CD4-positive, CD25-positive, alpha-beta regulatory T cell (primary cell): ENCODE results near the gene TAF1B. TPM values are rescaled to one million over a fixed set of nuclear protein-coding genes. Genes with fewer than 3 reads are reported as not detected.

ENCODE experiments used
- ATAC-seq, 2 donors: fragments of 150-1000 bp; cut with Tn5 transposase; one replicate each; pipeline ENCODE4 v1.10.0; 2021; ENCODE audit warnings: low read depth in 2 of 2, moderate number of reproducible peaks in 2 of 2, moderate library complexity in 1 of 2
- DNase-seq, 3 donors: peaks; one replicate each; pipeline versions ENCODE4 v3.0.0 to v3.0.0-alpha.2; 2012 to 2022; ENCODE audit warnings: mixed read lengths in 1 of 3
- H3K27ac ChIP-seq: one replicate; pipeline ENCODE4 v1.7.0; 2013; ENCODE audit warnings: mild to moderate bottlenecking, low read length; ENCODE audit not compliant: insufficient read depth, poor library complexity, severe bottlenecking
- H3K27me3 ChIP-seq: one replicate; pipeline ENCODE4 v1.7.0; 2013; ENCODE audit warnings: low read length; ENCODE audit not compliant: control insufficient read depth, insufficient read depth
- H3K36me3 ChIP-seq: one replicate; pipeline ENCODE4 v1.7.0; 2013; ENCODE audit warnings: mild to moderate bottlenecking, low read length, moderate library complexity; ENCODE audit not compliant: control insufficient read depth, insufficient read depth
- H3K4me1 ChIP-seq: 2 replicates; pipeline ENCODE4 v1.7.0; 2013; ENCODE audit warnings: mild to moderate bottlenecking, low read length; ENCODE audit not compliant: insufficient read depth, control insufficient read depth, poor library complexity, severe bottlenecking
- H3K4me3 ChIP-seq: one replicate; pipeline ENCODE4 v1.7.0; 2013; ENCODE audit warnings: low read depth, mild to moderate bottlenecking, low read length, moderate library complexity
- H3K9me3 ChIP-seq, 2 experiments: 1 replicate in 1 of 2; 2 replicates in 1 of 2; pipeline ENCODE4 v1.7.0; 2013; ENCODE audit warnings: low read length in 2 of 2, mild to moderate bottlenecking in 1 of 2, moderate library complexity in 1 of 2; ENCODE audit not compliant: control insufficient read depth in 2 of 2
- H3K27ac Mint-ChIP-seq, 3 donors: one replicate each; pipeline ENCODE4 v1.8.0; 2020 to 2022; ENCODE audit warnings: mild to moderate bottlenecking in 3 of 3, mixed read lengths in 3 of 3, moderate library complexity in 2 of 3
- H3K27me3 Mint-ChIP-seq: one replicate; pipeline ENCODE4 v1.8.0; 2022; ENCODE audit warnings: mild to moderate bottlenecking, mixed read lengths
- H3K36me3 Mint-ChIP-seq: one replicate; pipeline ENCODE4 v1.8.0; 2020; ENCODE audit warnings: mixed read lengths
- H3K4me1 Mint-ChIP-seq, 4 donors: one replicate each; pipeline ENCODE4 v1.8.0; 2020 to 2022; ENCODE audit warnings: mixed read lengths in 4 of 4, mild to moderate bottlenecking in 1 of 4
- H3K4me3 Mint-ChIP-seq, 4 donors: one replicate each; pipeline ENCODE4 v1.8.0; 2020 to 2022; ENCODE audit warnings: mild to moderate bottlenecking in 4 of 4, mixed read lengths in 4 of 4, moderate library complexity in 3 of 4
- H3K9me3 Mint-ChIP-seq, 7 donors: one replicate each; pipeline ENCODE4 v1.8.0; 2020 to 2022; ENCODE audit warnings: mixed read lengths in 7 of 7, mild to moderate bottlenecking in 3 of 7, moderate library complexity in 2 of 7
- polyA plus RNA-seq, 4 donors: library from polyadenylated mRNA; unstranded; fragments of 300-500 nt; fragmentation: Illumina TruSeq; gene quantifications; one replicate each; pipeline ENCODE4 v1.2.3, GENCODE V29; 2021
- total RNA-seq: library from RNA; stranded (reverse); gene quantifications from one replicate; pipeline ENCODE4 v1.2.3, GENCODE V29; 2022

TAF1B gene
- total and polyA plus RNA-seq, 5 donors from 2014 or later, result 9.1 to 23.9 (median 12.0) TPM

DNA sequence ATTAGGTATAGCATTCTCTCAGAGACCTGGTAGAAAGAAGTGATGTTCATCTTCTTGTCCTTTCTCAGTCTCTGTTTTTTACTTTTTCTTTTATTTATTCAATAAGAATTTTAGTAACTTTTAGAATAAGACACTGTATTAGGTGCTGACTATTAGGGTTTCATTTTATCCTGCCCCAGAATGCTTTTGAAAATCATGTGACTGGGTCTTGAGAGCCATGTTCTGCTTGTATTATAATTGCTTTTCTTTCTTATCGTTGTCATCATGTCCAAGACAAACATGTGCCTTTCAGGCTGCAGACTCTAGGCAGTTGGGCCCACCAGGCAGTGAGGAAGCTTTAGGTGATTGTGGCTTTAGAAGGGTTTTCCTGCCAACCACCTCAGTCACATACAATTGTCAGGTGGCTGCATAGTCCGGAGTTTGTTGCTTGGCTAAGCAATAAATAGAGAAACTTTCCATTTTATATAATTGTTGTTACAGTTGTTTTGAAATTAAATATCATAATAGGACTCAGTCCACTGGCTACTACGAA is 123.3 kb downstream of the TAF1B start:
- no peak for DNase-seq
- Mint-ChIP-seq H3K27ac (no peak overlapping the region), H3K4me3 (no peak overlapping the region), H3K9me3 (no peaks in the 10 kb centered on the region), H3K36me3 (no peaks in the 10 kb centered on the region), H3K27me3 (no peaks in the 10 kb centered on the region), H3K4me1 (peaks cover 6 to 14% (median 9%) of the 10 kb centered on the region in 4 donors)
- H3K36me3 ChIP-seq, result no peaks in the 10 kb centered on the region
- H3K27me3 ChIP-seq, result no peaks in the 10 kb centered on the region
- H3K27ac ChIP-seq, result no peak overlapping the region
- H3K9me3 ChIP-seq, result no peaks in the 10 kb centered on the region
- H3K4me1 ChIP-seq, result no peaks in the 10 kb centered on the region
- no peak for ATAC-seq
- H3K4me3 ChIP-seq, result no peak overlapping the region

DNA sequence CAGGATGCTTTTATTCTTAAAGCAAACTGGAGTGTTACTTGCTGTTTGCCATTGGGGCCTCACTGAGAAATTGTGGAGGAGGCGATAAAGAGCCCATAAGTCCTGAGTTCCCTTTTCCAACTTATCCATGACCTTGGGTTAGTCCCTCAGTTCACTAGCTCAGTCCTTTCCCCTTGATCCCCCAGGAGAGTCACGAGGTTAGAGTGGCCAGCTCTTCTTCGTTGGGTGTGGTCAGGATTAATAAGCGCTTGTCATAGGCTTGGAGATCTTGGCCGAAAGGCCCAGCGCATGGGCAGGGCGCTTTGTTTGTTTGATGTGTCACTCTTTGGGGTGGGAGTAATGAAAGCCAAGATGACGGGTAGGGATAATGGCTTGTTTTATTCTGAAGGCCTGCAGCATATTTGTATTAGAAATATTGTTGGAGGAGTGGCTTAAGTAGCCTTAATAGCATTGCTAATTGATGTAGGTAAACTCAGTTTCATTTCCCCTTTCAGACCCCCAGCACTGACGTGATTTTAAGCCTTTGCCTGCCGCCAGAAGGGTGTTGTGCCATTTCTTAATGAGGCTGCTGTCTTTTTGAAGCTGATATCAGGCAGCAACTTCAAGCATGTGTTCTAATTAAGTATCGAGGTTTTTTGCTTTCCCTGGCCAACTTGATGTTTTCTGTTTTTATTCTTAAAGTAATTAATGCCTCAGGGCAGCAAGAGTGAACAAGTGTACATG is 123.9 kb downstream of the TAF1B start:
- Mint-ChIP-seq H3K9me3 (no peaks in the 10 kb centered on the region), H3K27me3 (no peaks in the 10 kb centered on the region), H3K4me3 (no peak overlapping the region), H3K36me3 (no peaks in the 10 kb centered on the region), H3K4me1 (peaks cover 6 to 14% (median 9%) of the 10 kb centered on the region in 4 donors), H3K27ac (no peak overlapping the region)
- Histone ChIP-seq H3K4me3 (no peak overlapping the region), H3K27ac (no peak overlapping the region), H3K36me3 (no peaks in the 10 kb centered on the region), H3K4me1 (no peaks in the 10 kb centered on the region), H3K9me3 (no peaks in the 10 kb centered on the region), H3K27me3 (no peaks in the 10 kb centered on the region)
- ATAC-seq (no peak), DNase-seq (no peak)

DNA sequence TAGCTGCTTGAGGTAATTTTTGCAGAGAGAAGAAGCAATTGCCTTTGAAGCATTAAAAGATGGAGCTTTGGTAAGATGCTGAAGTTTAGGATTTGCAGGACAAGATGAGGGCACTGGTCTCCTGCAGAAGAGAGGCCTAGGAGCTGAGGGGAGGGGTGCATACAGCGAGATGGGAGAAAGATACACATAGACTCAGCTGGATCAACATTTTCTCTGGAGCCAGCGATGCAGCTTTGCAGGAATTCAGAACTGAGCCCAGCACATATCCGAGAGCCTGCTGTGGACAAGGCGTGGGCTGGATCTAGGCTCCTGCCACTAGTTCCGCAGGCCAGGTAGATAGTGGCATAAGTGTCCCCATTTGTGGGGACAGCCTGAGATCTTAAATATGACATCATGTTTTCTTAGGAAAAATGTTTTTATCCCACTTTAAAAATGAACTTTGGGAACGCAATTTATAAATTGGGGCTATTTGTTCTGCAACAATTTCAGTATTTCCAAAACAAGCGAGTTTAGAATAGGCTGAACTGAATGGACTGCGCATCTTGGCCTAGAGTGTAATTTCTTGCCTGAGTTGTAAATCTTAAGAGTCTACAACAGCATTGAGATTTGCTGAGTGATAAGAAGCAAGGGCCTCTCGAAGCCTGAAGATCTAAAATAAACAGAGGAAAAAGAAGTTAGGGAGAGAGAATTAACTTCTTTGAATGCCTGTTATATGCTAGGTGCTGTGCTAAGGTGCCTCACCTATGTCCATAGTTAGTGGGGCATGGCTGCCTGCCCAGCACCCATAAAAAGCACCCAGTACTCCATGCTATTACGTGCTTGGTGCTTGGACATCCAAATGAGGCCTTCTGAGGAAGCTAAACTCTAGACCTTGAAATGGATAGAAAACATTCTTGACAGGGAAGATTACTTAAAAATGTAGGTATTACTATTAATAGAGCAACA is 125.6 kb downstream of the TAF1B start:
- H3K4me1 Mint-ChIP-seq, result peaks cover 6 to 14% (median 9%) of the 10 kb centered on the region in 4 donors
- H3K4me1 ChIP-seq, result no peaks in the 10 kb centered on the region

DNA sequence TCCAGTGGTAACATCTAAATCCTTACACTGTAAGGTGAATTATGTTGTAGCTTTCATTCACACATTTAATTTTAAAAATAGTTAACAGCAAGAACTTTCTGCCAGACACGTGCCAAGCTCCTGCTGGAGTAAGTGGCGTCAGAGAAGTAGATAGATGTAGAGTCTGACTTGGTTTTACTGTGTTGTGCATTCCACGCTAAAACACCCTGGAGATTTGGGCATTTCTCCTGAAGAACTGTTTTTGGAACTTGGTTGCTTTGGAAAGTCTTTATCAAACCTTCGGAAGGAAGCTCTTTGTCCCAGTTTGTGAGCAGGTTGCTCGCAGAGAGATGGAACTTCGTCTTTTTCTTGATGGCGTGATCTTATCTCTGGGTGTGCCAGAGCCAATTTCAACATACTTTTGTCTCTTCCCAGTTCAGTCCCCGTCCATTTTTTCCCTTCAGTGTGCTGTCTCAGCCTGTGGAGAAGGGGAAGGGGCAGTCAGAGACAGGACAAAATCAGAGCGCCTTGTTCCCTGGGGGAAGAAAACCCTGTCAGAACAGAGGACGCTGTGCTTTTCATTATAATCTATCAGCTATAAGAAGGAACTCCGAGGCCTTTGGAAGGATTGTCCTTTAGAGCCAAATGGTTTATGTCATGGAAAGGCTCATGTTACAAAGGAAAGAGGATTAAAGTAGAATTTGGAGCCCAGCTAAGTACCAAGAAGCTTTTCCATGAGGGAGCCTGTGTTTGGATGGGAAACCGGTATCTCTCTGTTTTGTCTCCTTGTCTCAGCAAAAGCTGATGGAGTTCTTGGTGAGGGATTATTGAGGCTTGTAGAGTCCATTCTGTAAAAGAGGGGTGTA is 127.1 kb downstream of the TAF1B start:
- Histone ChIP-seq H3K36me3 (no peaks in the 10 kb centered on the region), H3K27me3 (no peaks in the 10 kb centered on the region), H3K9me3 (no peaks in the 10 kb centered on the region), H3K4me3 (no peak overlapping the region), H3K27ac (no peak overlapping the region), H3K4me1 (no peaks in the 10 kb centered on the region)
- no peaks in the 10 kb centered on the region for H3K36me3 Mint-ChIP-seq
- no peak overlapping the region for H3K4me3 Mint-ChIP-seq
- no peaks in the 10 kb centered on the region for H3K27me3 Mint-ChIP-seq
- H3K4me1 Mint-ChIP-seq, result peaks cover 0 to 6% (median 1%) of the 10 kb centered on the region in 4 donors
- H3K27ac Mint-ChIP-seq, result no peak overlapping the region
- H3K9me3 Mint-ChIP-seq, result no peaks in the 10 kb centered on the region
- ATAC-seq, result no peak
- no peak for DNase-seq

More for the DNA sequence above, 125.6 kb downstream of the TAF1B start:
- Histone ChIP-seq H3K36me3 (no peaks in the 10 kb centered on the region), H3K27me3 (no peaks in the 10 kb centered on the region), H3K27ac (no peak overlapping the region), H3K9me3 (no peaks in the 10 kb centered on the region), H3K4me3 (no peak overlapping the region)
- Mint-ChIP-seq H3K27ac (no peak overlapping the region), H3K36me3 (no peaks in the 10 kb centered on the region), H3K4me3 (no peak overlapping the region), H3K9me3 (no peaks in the 10 kb centered on the region), H3K27me3 (no peaks in the 10 kb centered on the region)
- DNase-seq, result no peak
- ATAC-seq, result no peak

DNA sequence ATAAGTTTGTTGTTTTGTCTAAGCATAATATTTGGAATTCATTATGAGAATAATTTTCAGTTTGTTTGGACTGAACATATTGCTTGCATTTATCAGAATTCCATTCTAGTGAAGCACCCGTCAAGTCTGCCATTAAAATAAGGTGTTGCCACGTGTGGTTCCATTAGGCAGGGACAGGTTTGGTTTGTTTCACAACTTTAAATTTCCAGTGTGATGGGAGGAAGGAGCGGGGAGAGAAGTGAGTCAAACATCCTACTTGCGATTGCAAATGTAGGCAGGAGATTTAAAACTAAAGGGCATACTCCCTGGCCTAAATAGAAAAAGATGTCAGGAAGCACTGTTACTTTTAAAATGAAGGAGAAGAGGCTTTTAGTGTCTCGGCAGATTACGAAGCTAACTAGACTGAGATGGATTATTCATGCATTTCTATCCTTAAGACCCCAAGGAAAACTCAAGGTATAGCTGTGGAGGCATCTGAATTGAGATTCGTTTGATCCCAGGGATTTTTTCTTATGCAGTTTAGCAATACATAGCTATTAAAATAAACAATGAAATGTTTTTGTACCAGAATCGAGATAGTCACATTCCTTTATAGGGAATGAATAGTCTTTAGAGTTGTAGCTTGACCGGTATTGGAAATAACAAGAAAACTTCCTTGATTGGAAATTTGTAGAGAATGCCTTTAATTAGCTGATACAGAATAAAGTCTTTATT is 128.0 kb downstream of the TAF1B start:
- H3K36me3 ChIP-seq, result no peaks in the 10 kb centered on the region
- H3K4me1 ChIP-seq, result no peaks in the 10 kb centered on the region
- Mint-ChIP-seq H3K27ac (no peak overlapping the region), H3K9me3 (no peaks in the 10 kb centered on the region), H3K4me3 (no peak overlapping the region), H3K4me1 (peaks cover 0 to 2% (median 0%) of the 10 kb centered on the region in 4 donors), H3K27me3 (no peaks in the 10 kb centered on the region), H3K36me3 (no peaks in the 10 kb centered on the region)
- no peak overlapping the region for H3K4me3 ChIP-seq
- no peaks in the 10 kb centered on the region for H3K9me3 ChIP-seq
- H3K27ac ChIP-seq, result no peak overlapping the region
- H3K27me3 ChIP-seq, result no peaks in the 10 kb centered on the region
- no peak for ATAC-seq
- no peak for DNase-seq

DNA sequence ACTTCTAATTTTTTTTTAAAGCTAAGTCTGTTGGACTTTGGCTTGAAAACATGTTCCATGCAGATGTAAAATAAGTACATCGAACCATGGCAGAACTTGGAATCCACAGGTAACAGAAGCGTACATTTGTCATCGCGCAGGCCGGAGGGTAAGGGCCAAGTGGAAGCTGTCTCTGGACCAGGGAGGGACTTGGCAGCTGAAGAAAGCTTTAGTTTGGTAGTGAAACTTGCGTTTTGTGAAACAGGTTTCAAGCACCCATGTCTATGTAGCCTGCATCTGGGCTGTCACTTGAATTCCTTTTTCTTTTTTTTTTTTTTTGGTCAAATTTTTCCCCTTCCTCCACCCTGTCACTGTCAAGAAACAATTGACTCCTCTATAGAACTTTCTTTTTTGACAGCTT is 128.6 kb downstream of the TAF1B start:
- Mint-ChIP-seq H3K4me1 (no peaks in the 10 kb centered on the region), H3K36me3 (no peaks in the 10 kb centered on the region), H3K9me3 (peaks cover 0 to 1% (median 0%) of the 10 kb centered on the region in 7 donors), H3K27me3 (peaks cover 2% of the 10 kb centered on the region), H3K27ac (no peak overlapping the region), H3K4me3 (no peak overlapping the region)
- Histone ChIP-seq H3K36me3 (no peaks in the 10 kb centered on the region), H3K27ac (no peak overlapping the region), H3K4me3 (no peak overlapping the region), H3K9me3 (no peaks in the 10 kb centered on the region), H3K4me1 (no peaks in the 10 kb centered on the region), H3K27me3 (peaks cover 2% of the 10 kb centered on the region)
- DNase-seq (no peak), ATAC-seq (no peak)
